GM21576 (cell line): ENCODE measurements around the gene NCAN.
"Not testable (repeated sequence)": the region's sequence is repeated elsewhere in the genome, so short reads cannot be mapped to it uniquely, and the experiment has no call there.

Experiments
- ATAC-seq: cut with Tn5 transposase; IDR thresholded peaks from one replicate; pipeline ENCODE4 v1.9.1; 2021; ENCODE audit warnings: mild to moderate bottlenecking, moderate library complexity; ENCODE audit not compliant: unreplicated experiment

NCAN gene

DNA sequence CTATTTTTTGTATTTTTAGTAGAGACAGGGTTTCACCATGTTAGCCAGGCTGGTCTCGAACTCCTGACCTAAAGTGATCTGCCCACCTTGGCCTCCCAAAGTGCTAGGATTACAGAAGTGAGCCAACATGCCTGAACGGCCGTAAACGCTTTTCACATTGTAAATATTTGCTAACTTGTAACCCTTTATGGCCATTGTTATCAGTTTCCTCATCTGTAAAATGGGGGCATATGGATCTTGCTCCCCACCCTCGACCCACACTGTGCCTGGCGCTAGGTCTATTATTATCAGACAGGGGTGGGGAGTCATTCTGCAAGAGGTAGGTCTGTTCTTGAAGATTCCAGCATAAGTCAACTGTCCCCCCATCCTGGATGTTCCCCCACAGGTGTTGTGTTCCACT is 11.9 kb downstream of the NCAN start:
- ATAC-seq, result no peak

DNA sequence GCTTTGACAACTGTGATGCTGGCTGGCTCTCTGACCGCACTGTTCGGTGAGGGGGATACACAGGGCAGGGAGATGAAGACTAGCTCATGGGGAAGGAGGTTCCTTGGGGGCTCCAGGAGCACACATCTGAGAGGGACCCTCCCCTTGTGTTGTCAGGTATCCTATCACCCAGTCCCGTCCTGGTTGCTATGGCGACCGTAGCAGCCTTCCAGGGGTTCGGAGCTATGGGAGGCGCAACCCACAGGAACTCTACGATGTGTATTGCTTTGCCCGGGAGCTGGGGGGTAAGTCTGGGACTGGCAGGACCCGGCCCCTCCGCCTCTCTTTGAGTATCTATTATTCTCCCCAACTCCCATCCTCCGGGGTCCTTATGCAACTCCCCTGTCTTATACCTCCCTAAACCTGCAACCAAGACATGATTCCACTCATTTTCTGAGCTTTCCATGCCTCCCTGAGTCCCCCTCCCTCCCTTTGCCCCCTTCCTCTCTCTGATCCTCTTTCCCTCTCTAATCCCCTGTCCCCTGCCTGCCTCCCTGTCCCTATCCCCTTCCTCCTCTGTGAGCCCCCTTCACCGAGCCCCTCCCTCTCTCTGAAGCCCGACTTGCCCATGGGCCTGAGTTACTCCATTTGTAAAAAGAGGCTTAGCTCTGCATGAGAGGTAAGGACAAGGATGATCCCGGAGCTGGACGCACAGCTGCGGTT is 12.5 kb downstream of the NCAN start:
- ATAC-seq, result no peak

DNA sequence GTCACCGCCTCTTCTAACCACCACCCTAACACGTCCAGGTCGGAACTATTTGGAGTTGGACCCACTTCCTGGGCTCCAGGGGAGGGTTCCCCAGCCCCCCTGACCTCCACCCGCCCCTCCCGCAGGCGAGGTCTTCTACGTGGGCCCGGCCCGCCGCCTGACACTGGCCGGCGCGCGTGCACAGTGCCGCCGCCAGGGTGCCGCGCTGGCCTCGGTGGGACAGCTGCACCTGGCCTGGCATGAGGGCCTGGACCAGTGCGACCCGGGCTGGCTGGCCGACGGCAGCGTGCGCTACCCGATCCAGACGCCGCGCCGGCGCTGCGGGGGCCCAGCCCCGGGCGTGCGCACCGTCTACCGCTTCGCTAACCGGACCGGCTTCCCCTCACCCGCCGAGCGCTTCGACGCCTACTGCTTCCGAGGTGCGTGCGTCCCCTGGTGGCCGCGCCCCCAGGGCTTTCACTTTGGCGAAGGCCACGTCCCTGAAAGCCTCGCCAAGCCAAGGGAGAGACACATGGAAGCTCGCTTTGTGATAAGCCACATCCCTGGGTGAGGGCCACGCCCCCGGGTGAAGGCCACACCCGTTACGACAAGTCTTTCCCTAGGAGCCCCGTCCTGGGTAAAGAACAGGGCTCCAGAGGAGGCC is 13.2 kb downstream of the NCAN start:
- ATAC-seq, result no peak

DNA sequence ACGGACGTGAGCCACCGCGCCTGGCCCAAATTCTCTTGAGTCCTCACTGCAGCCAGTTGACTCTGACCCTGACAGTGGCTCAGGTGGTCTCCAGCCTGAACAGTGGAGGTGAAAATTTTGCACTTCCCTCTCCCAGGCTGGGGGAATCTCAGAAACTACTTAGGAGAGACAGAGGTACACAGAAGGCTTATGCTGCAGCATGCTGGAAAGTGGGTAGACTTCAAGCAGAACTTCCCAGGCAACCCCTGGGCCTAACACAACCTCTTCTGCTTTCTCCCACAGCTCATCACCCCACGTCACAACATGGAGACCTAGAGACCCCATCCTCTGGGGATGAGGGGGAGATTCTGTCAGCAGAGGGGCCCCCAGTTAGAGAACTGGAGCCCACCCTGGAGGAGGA is 14.4 kb downstream of the NCAN start:
- ATAC-seq, result no peak

DNA sequence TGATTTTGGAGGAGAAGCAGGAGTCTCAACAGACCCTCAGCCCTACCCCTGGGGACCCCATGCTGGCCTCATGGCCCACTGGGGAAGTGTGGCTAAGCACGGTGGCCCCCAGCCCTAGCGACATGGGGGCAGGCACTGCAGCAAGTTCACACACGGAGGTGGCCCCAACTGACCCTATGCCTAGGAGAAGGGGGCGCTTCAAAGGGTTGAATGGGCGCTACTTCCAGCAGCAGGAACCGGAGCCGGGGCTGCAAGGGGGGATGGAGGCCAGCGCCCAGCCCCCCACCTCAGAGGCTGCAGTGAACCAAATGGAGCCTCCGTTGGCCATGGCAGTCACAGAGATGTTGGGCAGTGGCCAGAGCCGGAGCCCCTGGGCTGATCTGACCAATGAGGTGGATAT is 14.9 kb downstream of the NCAN start:
- ATAC-seq, result no peak

DNA sequence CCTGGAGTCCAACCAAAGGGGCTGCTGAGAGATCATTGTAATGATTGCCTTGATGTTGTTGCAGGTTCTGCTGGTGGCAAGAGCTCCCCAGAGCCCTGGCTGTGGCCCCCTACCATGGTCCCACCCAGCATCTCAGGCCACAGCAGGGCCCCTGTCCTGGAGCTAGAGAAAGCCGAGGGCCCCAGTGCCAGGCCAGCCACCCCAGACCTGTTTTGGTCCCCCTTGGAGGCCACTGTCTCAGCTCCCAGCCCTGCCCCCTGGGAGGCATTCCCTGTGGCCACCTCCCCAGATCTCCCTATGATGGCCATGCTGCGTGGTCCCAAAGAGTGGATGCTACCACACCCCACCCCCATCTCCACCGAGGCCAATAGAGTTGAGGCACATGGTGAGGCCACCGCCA is 15.5 kb downstream of the NCAN start:
- no peak for ATAC-seq

DNA sequence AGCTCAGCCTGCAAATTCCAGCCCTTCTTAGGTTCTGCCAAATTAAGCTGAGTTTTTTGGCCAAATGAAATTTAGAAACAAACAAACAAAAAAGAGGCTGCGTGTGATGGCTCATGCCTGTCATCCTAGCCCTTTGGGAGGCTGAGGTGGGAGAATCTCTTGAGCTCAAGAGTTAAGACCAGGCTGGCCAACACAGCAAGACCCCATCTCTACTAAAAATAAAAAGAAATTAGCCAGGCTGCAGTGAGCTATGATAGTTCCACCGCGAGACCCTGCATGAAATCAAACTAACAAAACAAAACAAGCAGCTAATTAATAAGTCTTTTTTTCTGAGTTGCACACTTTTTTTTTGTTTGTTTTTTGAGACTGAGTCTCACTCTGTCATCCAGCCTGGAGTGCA is 17.9 kb downstream of the NCAN start:
- no peak for ATAC-seq

DNA sequence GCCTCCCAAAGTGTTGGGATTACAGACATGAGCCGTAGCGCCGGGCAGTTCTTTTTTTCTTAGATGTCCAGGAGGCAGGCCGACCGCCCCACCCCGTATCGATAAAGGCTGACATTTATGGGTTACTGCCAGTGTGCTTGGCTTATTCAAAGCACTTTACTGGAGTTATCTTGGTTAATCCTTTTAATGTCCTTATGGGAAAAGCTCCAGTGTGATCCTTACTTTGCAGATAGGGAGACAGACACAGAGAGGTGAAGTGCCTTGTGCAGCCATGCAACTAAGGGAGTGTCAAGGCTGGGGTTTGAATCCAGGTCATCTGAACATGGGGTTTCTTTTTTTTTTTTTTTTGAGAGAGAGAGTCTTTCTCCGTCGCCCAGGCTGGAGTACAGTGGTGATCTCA is 19.2 kb downstream of the NCAN start:
- ATAC-seq, result no peak

DNA sequence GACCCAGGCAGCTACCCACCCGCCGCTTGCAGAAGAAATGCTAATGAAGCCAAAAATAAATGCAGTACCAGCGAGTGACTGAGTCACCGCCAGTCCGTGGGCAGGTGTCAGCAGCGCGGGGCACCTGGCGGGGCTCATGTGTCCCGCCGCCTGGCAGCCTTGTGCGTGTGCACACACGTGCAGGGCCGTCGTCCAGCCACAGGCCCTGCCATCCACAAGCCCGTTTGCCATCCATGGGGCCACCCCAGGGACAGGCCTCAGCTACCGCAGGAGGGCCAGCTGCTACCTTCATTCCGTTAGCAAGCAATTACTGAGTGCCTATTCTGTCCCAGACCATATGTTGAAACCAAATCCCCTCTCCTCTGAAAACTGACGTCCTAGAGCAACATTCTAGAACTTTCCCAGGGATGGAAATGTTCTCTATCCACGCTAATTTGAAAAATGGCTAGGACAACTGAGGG is 20.5 kb downstream of the NCAN start:
- no peak for ATAC-seq

DNA sequence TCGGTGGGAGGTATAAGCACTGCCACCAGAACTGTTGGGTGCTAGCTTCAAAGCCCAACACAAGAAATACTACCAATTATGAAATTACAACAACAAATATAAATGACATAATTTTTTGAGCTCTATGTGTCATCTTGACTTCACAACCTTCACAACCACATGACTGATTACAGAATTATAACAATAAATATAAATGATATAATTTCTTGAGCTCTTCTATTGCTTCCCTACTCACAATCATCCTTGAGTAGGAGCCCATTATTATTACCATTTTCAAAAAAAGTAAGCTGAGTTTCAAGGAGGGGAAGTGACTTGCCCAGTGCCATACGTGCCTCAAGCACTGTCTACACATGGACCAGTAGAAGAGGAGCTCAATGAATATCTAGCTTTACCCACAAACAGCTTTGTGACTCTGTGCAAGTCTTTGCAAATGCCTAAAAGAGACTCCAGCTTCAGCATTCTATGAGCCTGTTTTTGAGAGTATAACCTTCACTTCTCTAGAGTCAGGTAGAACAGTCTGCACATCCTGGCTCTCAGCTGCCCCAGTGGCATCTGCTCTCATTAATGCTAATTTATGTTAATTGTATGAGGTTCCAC is 22.6 kb downstream of the NCAN start:
- no peak for ATAC-seq

DNA sequence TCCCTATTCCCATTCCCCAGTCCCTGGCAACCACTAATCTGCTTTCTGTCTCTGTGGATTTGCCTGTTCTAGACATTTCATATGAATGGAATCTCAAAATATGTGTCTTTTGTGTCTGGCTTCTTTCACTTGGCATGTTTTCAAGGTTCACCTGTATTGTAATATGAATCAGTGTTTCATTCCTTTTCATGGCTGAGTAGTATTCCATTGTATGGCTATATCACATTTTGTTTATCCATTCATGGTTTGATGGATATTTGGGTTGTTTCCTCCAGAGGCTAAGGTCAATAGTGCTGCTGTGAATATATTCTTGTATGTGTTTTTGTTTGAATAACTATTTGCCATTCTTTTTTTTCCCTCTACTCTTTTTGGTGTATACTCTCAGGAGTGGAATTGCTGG is 24.4 kb downstream of the NCAN start:
- no peak for ATAC-seq

DNA sequence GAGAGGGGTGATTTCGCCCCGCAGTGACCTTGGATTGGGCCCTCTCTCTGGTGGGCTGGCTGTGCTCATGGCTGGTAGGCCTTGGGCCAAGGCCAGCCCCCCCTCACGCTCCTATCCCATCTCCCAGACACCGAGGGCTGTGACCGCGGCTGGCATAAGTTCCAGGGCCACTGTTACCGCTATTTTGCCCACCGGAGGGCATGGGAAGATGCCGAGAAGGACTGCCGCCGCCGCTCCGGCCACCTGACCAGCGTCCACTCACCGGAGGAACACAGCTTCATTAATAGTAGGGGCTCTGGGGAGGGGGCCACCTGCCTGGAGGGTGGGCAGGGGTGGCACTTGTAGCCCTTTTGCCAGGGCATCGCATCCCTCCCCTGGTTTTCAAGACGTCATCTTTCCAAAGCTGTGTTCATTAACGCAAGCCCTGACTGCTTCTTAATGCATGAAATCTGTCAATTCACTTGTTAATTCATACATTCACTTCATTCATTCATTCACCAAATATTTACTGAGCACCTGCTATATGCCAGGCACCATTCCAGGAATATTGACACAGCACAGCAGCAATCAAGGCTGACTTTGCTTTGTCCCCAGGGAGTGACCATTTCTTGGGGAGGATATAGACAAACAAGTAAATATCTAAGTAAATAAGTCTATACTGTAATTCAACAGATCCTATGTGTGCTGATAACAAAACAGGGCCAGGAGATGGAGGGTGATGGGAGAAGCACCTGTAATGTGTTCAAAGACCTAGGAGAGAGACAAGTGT is 26.6 kb downstream of the NCAN start:
- no peak for ATAC-seq

DNA sequence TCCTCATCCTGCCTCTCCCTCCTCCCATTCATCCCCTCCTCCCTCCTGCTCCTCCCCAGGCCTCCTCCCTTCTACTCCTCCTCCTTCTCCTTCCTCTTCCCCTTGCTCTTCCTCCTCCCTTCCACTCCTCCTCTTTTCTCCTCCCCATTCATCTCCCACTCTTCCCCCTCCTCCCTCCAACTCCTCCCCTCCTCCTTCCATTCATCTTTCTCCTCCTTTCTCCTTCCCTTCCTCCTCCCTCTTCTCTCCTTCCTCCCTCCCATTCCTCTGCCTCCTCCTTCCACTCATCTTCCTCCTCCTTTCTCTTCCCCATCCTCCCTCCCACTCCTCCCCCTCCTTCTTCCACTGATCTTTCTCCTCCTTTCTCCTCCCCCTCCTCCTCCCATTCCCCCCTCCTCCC is 27.9 kb downstream of the NCAN start:
- ATAC-seq, result no peak

DNA sequence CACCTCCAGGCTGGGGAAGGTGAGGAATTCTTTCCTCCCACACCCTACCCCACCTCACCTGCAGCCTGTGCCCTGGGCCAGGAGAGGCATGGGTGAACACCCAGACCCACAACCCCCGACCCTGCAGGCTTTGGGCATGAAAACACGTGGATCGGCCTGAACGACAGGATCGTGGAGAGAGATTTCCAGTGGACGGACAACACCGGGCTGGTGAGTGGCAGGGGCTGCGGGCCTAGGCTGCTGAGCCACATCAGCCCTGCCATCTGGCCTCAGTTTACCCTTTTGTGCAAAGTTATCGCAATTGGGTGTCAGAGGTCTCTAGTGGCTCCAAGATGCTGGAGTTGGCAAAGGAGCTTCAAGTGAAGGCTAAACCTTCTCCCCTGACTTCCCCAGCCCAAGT is 28.7 kb downstream of the NCAN start:
- ATAC-seq, result no peak

DNA sequence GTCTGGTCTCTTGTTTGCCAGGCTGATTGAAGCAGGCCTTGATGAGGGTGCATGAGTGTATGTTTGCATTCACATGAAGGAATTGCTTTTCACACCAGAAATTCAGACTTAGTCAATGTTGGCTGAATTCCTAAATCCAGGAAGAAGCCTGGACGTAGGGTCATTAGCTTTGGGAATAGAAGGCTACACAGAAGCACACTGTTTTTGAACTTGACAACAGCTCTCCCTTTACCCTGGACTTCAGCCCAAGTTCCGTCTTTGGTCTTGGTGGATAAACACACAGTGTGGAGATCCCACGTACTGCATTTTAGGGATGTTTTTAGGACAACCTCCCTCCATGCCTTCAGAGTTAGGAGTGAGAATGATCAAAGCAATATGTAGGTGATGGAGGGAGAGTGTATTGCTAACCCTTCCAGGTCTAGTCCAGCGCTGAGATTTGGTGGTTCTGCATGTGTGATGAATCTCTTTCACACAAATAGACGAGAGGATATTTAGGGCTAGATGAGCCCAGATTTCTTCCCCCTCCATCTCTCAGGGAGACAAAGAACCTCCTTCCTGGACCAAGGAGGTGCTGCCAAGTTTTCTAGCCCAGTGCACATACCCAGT is 38.5 kb downstream of the NCAN start:
- ATAC-seq, result no peak

DNA sequence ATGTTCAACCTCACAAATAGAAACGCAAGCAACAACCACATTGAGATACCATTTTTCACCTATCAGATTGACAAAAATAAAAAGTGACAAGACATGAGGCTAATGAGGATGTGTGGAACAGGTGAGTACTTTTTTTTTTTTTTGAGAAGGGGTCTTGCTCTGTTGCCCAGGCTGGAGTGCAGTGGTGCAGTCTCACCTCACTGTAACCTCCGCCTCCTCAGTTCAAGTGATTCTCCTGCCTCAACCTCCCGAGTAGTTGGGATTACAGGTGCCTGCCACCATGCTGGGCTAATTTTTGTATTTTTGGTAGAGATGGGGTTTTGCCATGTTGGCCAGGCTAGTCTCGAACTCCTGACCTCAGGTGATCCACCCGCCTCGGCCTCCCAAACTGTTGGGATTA is 41.7 kb downstream of the NCAN start:
- ATAC-seq, result not testable (repeated sequence)

DNA sequence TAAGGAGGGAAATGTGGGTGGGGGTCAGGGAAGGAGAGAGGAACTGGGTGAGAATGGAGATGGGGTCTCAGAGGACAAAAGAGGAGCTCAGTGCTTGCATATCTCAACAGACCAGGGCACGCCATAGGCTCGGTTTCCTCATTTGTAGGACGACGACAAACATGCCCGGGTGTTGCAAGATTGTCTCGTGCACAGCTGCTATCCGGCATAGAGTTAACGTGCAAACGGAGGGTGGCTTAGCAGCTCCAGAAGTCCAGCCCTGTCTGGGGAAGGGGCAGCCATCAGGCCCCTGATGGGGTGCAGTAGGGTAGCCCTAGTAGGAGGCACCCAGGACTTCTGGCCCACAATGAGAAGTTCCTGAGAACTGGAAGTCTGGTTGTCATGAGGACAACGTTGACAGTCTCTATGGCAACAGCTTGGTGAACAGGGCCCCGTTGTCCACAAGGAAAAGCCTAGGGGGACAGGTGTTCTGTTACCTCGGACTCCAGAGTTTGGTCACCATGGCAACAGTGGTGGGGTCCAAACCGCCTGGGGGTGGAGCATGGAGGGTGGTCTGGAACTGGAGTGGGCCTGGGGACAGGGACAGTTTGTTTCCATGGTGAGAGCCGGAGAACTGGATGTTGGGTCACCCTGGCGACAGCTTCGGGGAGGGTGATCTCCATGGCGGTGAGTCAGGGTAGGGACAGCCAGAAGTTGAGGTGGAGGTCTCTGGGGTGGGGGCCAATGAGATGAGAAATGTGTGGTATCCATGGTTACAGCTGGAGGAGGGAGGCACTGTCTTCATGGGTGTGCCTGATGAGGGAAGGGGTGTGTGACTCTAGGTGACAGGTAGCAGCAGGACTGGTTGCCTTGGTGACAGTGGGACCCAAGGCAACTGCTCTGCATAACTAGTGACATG is 44.6 kb downstream of the NCAN start:
- no peak for ATAC-seq

DNA sequence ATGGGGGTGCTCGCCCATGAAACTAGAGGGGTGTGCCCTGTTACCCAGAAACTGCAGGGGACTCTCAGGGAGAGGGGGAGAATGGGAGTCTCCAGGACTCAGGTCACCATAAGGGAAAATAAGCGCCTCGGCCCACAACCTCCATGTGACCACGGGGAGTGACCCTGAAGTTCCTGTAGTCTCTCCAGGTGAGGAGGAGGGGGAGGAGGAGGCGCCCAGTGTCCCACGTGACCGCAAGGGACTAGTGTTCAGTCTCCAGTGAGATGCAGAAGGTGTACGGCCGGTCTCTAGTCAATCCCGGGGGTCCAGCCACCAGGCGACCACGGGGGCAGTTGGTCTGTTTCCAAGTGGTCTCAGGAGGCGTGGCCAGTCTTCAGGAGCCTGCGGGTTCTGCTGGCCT is 45.4 kb downstream of the NCAN start:
- no peak for ATAC-seq

DNA sequence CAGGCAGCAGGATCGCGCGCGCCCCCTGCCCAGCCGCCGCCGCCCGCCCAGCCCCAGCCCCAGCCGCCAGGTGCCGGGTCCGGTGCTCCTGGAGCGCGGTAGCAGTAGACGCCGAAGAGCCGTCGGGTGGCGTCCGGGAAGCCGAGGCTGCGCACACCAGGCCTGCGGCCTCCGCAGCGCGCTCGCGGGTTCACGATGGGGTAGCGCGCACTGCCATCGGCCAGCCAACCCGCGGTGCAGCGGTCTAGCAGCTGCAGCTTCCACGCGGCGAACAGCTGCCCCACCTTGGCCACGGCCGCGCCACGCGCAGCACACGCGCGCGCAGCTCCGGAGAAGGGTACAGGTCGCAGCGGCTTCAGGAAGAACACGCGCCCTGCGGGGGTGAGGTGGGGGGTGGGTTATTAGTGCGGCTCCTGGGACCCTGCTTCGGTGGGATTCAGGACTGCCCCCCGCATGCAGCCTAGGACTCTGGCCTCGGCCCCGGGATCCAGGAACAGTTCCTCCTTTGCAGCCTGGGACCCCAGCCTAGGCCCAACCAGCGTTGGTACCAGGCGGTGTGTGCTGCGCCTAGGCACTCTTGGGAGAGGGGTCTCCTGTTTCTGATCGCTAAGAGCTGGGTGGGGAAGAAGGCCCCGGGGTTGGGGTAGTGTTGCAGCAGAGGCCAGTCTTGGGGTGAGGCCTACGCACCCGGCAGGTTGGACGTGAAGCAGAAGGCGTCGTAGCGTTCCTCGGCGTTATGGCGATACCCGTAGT is 46.3 kb downstream of the NCAN start:
- no peak for ATAC-seq
